ENCODE results near the gene PFKL.

Gene PFKL

GRCh38 chr21:44314128-44314527 is 14.3 kb downstream of the PFKL start:
- H2AFZ ChIP-seq (ENCODE audit: low read length) = no peak overlapping the region

GRCh38 chr21:44314561-44314960 is 14.7 kb downstream of the PFKL start:
- Histone ChIP-seq H3K27me3 (replicated peaks; ENCODE audit: insufficient read depth, low read length) (no peaks in the 10 kb centered on the region), H3K27ac (ENCODE audit: low read length) (no peak overlapping the region), H3K4me2 (ENCODE audit: low read depth, low read length) (no peak overlapping the region), H3K9ac (ENCODE audit: low read length) (no peak overlapping the region), H2AFZ (ENCODE audit: low read length) (no peak overlapping the region), H3K4me1 (ENCODE audit: low read length) (no peaks in the 10 kb centered on the region), H3K9me2 (replicated peaks; ENCODE audit: insufficient read depth, low read length) (no peaks in the 10 kb centered on the region), H4K20me1 (ENCODE audit: insufficient read depth, low read length) (no peaks in the 10 kb centered on the region), H3K9me3 (replicated peaks; ENCODE audit: insufficient read depth, low read length) (no peaks in the 10 kb centered on the region), H3K79me2 (ENCODE audit: low read length) (peaks cover 5% of the 10 kb centered on the region; the same call in 1 of the 2 replicates), H3K4me3 (ENCODE audit: low read length) (no peak overlapping the region), H3K36me3 (replicated peaks; ENCODE audit: insufficient read depth, low read length) (peaks cover 10% of the 10 kb centered on the region; the same call in 1 of the 2 replicates), H3F3A (ENCODE audit: insufficient read depth, low read length) (no peaks in the 10 kb centered on the region)
- DNase-seq = no peak
- TF ChIP-seq EZH2 (optimal IDR thresholded peaks at IDR 0.05; ENCODE audit: low read depth, low read length) = no peak
- no peak for TF ChIP-seq EZH2phosphoT487 (IDR thresholded peaks at IDR 0.05; ENCODE audit: low read length)
- TF ChIP-seq, protein P1, sequence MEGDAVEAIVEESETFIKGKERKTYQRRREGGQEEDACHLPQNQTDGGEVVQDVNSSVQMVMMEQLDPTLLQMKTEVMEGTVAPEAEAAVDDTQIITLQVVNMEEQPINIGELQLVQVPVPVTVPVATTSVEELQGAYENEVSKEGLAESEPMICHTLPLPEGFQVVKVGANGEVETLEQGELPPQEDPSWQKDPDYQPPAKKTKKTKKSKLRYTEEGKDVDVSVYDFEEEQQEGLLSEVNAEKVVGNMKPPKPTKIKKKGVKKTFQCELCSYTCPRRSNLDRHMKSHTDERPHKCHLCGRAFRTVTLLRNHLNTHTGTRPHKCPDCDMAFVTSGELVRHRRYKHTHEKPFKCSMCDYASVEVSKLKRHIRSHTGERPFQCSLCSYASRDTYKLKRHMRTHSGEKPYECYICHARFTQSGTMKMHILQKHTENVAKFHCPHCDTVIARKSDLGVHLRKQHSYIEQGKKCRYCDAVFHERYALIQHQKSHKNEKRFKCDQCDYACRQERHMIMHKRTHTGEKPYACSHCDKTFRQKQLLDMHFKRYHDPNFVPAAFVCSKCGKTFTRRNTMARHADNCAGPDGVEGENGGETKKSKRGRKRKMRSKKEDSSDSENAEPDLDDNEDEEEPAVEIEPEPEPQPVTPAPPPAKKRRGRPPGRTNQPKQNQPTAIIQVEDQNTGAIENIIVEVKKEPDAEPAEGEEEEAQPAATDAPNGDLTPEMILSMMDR (IDR thresholded peaks at IDR 0.05; ENCODE audit: low read length) = no peak

More at GRCh38 chr21:44314128-44314527, 14.3 kb downstream of the PFKL start:
- Histone ChIP-seq H3K4me2 (ENCODE audit: low read depth, low read length) (no peak overlapping the region), H3K9me2 (replicated peaks; ENCODE audit: insufficient read depth, low read length) (no peaks in the 10 kb centered on the region), H4K20me1 (ENCODE audit: insufficient read depth, low read length) (no peaks in the 10 kb centered on the region), H3K9me3 (replicated peaks; ENCODE audit: insufficient read depth, low read length) (no peaks in the 10 kb centered on the region), H3K27ac (ENCODE audit: low read length) (no peak overlapping the region), H3F3A (ENCODE audit: insufficient read depth, low read length) (no peaks in the 10 kb centered on the region), H3K4me1 (ENCODE audit: low read length) (no peaks in the 10 kb centered on the region), H3K79me2 (ENCODE audit: low read length) (peaks cover 9% of the 10 kb centered on the region; the same call in 1 of the 2 replicates), H3K9ac (ENCODE audit: low read length) (no peak overlapping the region), H3K36me3 (replicated peaks; ENCODE audit: insufficient read depth, low read length) (peaks cover 10% of the 10 kb centered on the region; the same call in 1 of the 2 replicates), H3K4me3 (ENCODE audit: low read length) (no peak overlapping the region), H3K27me3 (replicated peaks; ENCODE audit: insufficient read depth, low read length) (no peaks in the 10 kb centered on the region)
- no peak for DNase-seq
- TF ChIP-seq EZH2phosphoT487 (IDR thresholded peaks at IDR 0.05; ENCODE audit: low read length) = no peak
- TF ChIP-seq, protein P1 (IDR thresholded peaks at IDR 0.05; ENCODE audit: low read length) = no peak
- no peak for TF ChIP-seq EZH2 (optimal IDR thresholded peaks at IDR 0.05; ENCODE audit: low read depth, low read length)

DNA sequence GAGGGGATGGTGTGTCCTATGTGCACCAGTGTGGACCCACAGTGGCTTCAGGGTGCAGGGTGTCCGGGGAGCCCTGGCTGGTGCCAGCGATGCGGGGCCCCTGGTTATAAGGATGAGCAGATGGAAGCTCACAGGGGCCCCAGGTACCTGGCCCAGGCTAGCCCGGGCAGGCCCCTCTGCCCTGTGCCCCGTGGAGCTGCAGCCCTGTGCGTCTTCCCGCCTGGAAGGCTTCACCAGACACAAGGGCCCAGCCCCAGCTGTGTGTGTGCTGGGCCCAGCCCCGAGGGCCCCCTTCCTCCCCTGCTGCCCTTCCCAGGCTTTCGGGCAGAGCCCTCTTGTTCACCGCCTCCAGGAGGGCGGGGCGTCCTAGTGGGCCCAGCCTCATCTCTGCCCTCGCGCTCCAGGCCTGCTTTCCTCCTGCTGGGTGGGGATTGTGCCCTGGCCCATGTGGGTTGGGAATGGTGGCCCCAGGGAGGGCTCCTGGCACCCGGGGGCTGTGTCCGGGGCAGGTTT is 15.9 kb downstream of the PFKL start:
- Histone ChIP-seq H3K27me3 (replicated peaks; ENCODE audit: insufficient read depth, low read length) (no peaks in the 10 kb centered on the region), H3F3A (ENCODE audit: insufficient read depth, low read length) (no peaks in the 10 kb centered on the region), H2AFZ (ENCODE audit: low read length) (no peak overlapping the region), H3K9ac (ENCODE audit: low read length) (no peak overlapping the region), H4K20me1 (ENCODE audit: insufficient read depth, low read length) (no peaks in the 10 kb centered on the region), H3K27ac (ENCODE audit: low read length) (no peak overlapping the region), H3K4me2 (ENCODE audit: low read depth, low read length) (no peak overlapping the region), H3K9me2 (replicated peaks; ENCODE audit: insufficient read depth, low read length) (no peaks in the 10 kb centered on the region), H3K36me3 (replicated peaks; ENCODE audit: insufficient read depth, low read length) (peaks cover 8% of the 10 kb centered on the region; the same call in 1 of the 2 replicates), H3K79me2 (ENCODE audit: low read length) (no peaks in the 10 kb centered on the region; the same call in 1 of the 2 replicates), H3K4me1 (ENCODE audit: low read length) (no peaks in the 10 kb centered on the region), H3K9me3 (replicated peaks; ENCODE audit: insufficient read depth, low read length) (no peaks in the 10 kb centered on the region), H3K4me3 (ENCODE audit: low read length) (no peak overlapping the region)
- TF ChIP-seq, protein P1 (IDR thresholded peaks at IDR 0.05; ENCODE audit: low read length) = no peak
- TF ChIP-seq EZH2 (optimal IDR thresholded peaks at IDR 0.05; ENCODE audit: low read depth, low read length) = no peak
- no peak for TF ChIP-seq EZH2phosphoT487 (IDR thresholded peaks at IDR 0.05; ENCODE audit: low read length)
- no peak for DNase-seq

Data from MM.1S (cell line).